ENCODE data around the gene PDXK.
A peak's percentile ranks its signal among the peaks of the same experiment; 100 is the strongest.

The PDXK gene

GRCh38 chr21:43808832-43809251, 89.9 kb downstream of the PDXK start:
- no peak for DNase-seq

- DNase-seq, result no peak
Measured at GRCh38 chr21:43809346-43809799, 90.4 kb downstream of the PDXK start.

GRCh38 chr21:43809853-43810504, 91.0 kb downstream of the PDXK start:
- no peak for DNase-seq

GRCh38 chr21:43810505-43811261, 91.8 kb downstream of the PDXK start:
- peak; percentile 51 for DNase-seq

GRCh38 chr21:43811262-43812105, 92.6 kb downstream of the PDXK start:
- no peak for DNase-seq

Data from activated gamma-delta T cell (primary cell).